DOHH2 (cell line): ENCODE results near the gene GRID1.

ENCODE experiments used
- H3F3A ChIP-seq: fragments of 200-600 bp; sonication (generic), shearing (Covaris generic); 2 replicates; pipeline ENCODE4 v1.6.0; 2016; ENCODE audit warnings: antibody characterized with exemption, mild to moderate bottlenecking; ENCODE audit not compliant: control insufficient read depth, insufficient read depth
- H3K27ac ChIP-seq: fragments of 200-600 bp; sonication (generic); 2 replicates; pipeline ENCODE4 v1.5.1; 2014; ENCODE audit warnings: low read depth, mild to moderate bottlenecking, low read length, moderate library complexity
- H3K27me3 ChIP-seq: fragments of 200-600 bp; sonication (generic); 2 replicates; pipeline ENCODE4 v1.6.1; 2014; ENCODE audit warnings: mild to moderate bottlenecking, low read length, mixed read lengths; ENCODE audit not compliant: control insufficient read depth
- H3K36me3 ChIP-seq: fragments of 200-600 bp; sonication (generic); 2 replicates; pipeline ENCODE4 v1.6.1; 2014; ENCODE audit warnings: mild to moderate bottlenecking, low read length, moderate library complexity, mixed read lengths; ENCODE audit not compliant: control insufficient read depth
- H3K4me1 ChIP-seq: fragments of 200-600 bp; sonication (generic); 2 replicates; pipeline ENCODE4 v1.6.1; 2014; ENCODE audit warnings: mild to moderate bottlenecking, low read length, mixed read lengths; ENCODE audit not compliant: control insufficient read depth
- H3K4me2 ChIP-seq: fragments of 200-600 bp; sonication (generic); 2 replicates; pipeline ENCODE4 v1.6.0; 2014; ENCODE audit warnings: mild to moderate bottlenecking, low read length, moderate library complexity
- H3K4me3 ChIP-seq: fragments of 200-600 bp; sonication (generic); 2 replicates; pipeline ENCODE4 v1.5.1; 2014; ENCODE audit warnings: mild to moderate bottlenecking, low read length, mixed read lengths
- H3K79me2 ChIP-seq: fragments of 200-600 bp; sonication (generic); 2 replicates; pipeline ENCODE4 v1.6.1; 2014; ENCODE audit warnings: mild to moderate bottlenecking, low read length, mixed read lengths; ENCODE audit not compliant: control insufficient read depth
- H3K9me2 ChIP-seq: fragments of 200-600 bp; sonication (generic); replicated peaks from 2 replicates; pipeline ENCODE4 v1.6.1; 2014; ENCODE audit warnings: mild to moderate bottlenecking, low read length, mixed read lengths; ENCODE audit not compliant: control insufficient read depth
- H3K9me3 ChIP-seq: fragments of 200-600 bp; sonication (generic); 2 replicates; pipeline ENCODE4 v1.6.1; 2014; ENCODE audit warnings: antibody characterized with exemption, low read length, mixed read lengths; ENCODE audit not compliant: control insufficient read depth, insufficient read depth
- H4K20me1 ChIP-seq: fragments of 200-600 bp; sonication (generic); 2 replicates; pipeline ENCODE4 v1.6.0; 2014; ENCODE audit warnings: low read depth, mild to moderate bottlenecking, antibody characterized with exemption, low read length, moderate library complexity; ENCODE audit not compliant: control insufficient read depth, insufficient read depth
- EZH2phosphoT487 ChIP-seq: fragments of 200-600 bp; sonication (generic); IDR thresholded peaks from 2 replicates; pipeline ENCODE4 v1.6.1; 2017; ENCODE audit warnings: borderline replicate concordance, mild to moderate bottlenecking, antibody characterized with exemption, low read length, moderate library complexity, mixed read lengths
- TF ChIP-seq, protein P1 (sequence below): fragments of 200-600 bp; sonication (generic); IDR thresholded peaks from one replicate; pipeline ENCODE4 v1.5.1; 2014; ENCODE audit warnings: antibody characterized with exemption, mild to moderate bottlenecking, low read depth, low read length; ENCODE audit not compliant: poor library complexity, severe bottlenecking

Gene GRID1

DNA sequence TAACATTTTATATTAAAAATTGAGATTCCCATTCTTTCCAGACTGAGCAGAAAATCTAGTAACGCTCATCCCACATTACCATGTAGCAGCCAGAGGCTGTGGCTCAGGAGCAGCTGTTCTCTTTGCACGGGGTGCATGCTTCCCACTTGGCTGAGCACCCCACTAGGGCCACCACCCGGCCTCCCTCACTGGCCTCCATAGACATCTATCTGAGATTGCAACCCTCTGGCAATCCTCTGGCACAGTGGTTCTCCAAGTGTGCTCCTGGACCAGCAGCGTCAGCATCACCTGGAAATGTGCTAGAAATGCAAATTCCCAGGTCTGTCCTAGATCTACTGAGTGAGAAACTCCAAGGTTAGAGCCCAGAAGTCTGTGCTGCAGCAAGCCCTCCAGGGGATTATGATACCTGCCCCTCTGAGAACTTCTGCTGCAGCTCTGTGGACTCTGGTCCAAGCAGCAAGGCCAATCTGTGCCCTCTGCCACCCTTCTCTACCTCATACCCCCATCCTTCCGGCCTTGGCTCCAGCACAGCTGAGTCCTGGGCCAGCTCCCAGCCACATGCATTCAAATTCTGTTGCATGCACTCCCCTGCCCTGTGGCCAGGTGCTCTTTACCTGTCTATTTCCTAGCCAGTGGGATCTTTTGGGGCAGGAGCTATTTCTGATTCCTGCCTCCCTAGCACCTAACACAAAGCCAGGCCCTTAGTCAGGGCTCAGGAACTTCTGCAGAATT lies 301.5 kb downstream of the GRID1 start:
- no peaks in the 10 kb centered on the region for H3K79me2 ChIP-seq
- H3K27ac ChIP-seq = no peak overlapping the region
- no peaks in the 10 kb centered on the region for H3K27me3 ChIP-seq
- H3K9me2 ChIP-seq = no peaks in the 10 kb centered on the region
- no peaks in the 10 kb centered on the region for H4K20me1 ChIP-seq
- H3K4me2 ChIP-seq = no peak overlapping the region
- no peak overlapping the region for H3K4me3 ChIP-seq
- H3F3A ChIP-seq = no peaks in the 10 kb centered on the region
- TF ChIP-seq, protein P1, sequence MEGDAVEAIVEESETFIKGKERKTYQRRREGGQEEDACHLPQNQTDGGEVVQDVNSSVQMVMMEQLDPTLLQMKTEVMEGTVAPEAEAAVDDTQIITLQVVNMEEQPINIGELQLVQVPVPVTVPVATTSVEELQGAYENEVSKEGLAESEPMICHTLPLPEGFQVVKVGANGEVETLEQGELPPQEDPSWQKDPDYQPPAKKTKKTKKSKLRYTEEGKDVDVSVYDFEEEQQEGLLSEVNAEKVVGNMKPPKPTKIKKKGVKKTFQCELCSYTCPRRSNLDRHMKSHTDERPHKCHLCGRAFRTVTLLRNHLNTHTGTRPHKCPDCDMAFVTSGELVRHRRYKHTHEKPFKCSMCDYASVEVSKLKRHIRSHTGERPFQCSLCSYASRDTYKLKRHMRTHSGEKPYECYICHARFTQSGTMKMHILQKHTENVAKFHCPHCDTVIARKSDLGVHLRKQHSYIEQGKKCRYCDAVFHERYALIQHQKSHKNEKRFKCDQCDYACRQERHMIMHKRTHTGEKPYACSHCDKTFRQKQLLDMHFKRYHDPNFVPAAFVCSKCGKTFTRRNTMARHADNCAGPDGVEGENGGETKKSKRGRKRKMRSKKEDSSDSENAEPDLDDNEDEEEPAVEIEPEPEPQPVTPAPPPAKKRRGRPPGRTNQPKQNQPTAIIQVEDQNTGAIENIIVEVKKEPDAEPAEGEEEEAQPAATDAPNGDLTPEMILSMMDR = no peak
- TF ChIP-seq EZH2phosphoT487 = no peak
- H3K9me3 ChIP-seq = no peaks in the 10 kb centered on the region
- H3K36me3 ChIP-seq = no peaks in the 10 kb centered on the region
- H3K4me1 ChIP-seq = no peaks in the 10 kb centered on the region

GRCh38 chr10:86064219-86064618 lies 302.4 kb downstream of the GRID1 start:
- TF ChIP-seq, protein P1 = no peak
- no peak for TF ChIP-seq EZH2phosphoT487
- no peaks in the 10 kb centered on the region for H3F3A ChIP-seq

DNA sequence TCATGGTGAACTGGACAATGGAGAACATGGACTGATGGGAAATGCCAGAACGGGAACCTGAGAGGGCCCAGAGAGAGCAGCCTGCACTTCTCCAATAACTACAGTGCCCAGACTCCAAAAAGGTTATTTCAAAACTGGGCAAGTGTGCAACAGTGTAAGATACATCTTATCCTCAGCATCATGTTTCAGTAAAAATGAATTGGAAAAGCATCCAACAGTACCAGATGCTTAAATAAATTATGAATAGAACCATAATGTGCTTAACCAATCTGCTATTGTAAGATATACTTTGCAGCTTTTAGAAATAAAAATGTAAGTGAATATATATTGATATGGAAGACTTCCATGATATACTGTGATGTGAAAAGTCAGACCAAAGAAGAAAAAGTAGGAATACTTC lies 303.3 kb downstream of the GRID1 start:
- Histone ChIP-seq H3F3A (no peaks in the 10 kb centered on the region), H3K79me2 (no peaks in the 10 kb centered on the region), H3K4me1 (no peaks in the 10 kb centered on the region), H3K27ac (no peak overlapping the region), H3K9me3 (no peaks in the 10 kb centered on the region), H3K4me2 (no peak overlapping the region), H3K36me3 (no peaks in the 10 kb centered on the region), H4K20me1 (no peaks in the 10 kb centered on the region), H3K4me3 (no peak overlapping the region), H3K27me3 (no peaks in the 10 kb centered on the region), H3K9me2 (no peaks in the 10 kb centered on the region)
- TF ChIP-seq EZH2phosphoT487 = no peak
- TF ChIP-seq, protein P1 = no peak

More at GRCh38 chr10:86064219-86064618, 302.4 kb downstream of the GRID1 start:
- H3K27me3 ChIP-seq = no peaks in the 10 kb centered on the region
- H3K79me2 ChIP-seq = no peaks in the 10 kb centered on the region
- no peaks in the 10 kb centered on the region for H3K4me1 ChIP-seq
- H3K9me3 ChIP-seq = no peaks in the 10 kb centered on the region
- H3K4me3 ChIP-seq = no peak overlapping the region
- H3K4me2 ChIP-seq = no peak overlapping the region
- no peaks in the 10 kb centered on the region for H4K20me1 ChIP-seq
- H3K9me2 ChIP-seq = no peaks in the 10 kb centered on the region
- H3K36me3 ChIP-seq = no peaks in the 10 kb centered on the region
- no peak overlapping the region for H3K27ac ChIP-seq
